Stimulated activated naive CD8-positive, alpha-beta T cell treated with anti-CD3 and anti-CD28 coated beads, Interleukin-15, Interleukin-2, amounts not matched to agents 100 ng/mL and 50 ng/mL, for 24 hours (primary cell): ENCODE results near the gene EEIG1.

Source experiments
- H3K27ac Mint-ChIP-seq: one replicate; pipeline ENCODE4 v1.8.0; 2021; ENCODE audit warnings: mild to moderate bottlenecking, mixed read lengths
- H3K27me3 Mint-ChIP-seq: one replicate; pipeline ENCODE4 v1.8.0; 2021; ENCODE audit warnings: mixed read lengths
- H3K36me3 Mint-ChIP-seq: one replicate; pipeline ENCODE4 v1.8.0; 2021; ENCODE audit warnings: low read depth, mixed read lengths
- H3K4me1 Mint-ChIP-seq: one replicate; pipeline ENCODE4 v1.8.0; 2021; ENCODE audit warnings: low read depth, mixed read lengths
- H3K4me3 Mint-ChIP-seq: one replicate; pipeline ENCODE4 v1.8.0; 2021; ENCODE audit warnings: mild to moderate bottlenecking, mixed read lengths
- H3K9me3 Mint-ChIP-seq: one replicate; pipeline ENCODE4 v1.8.0; 2021; ENCODE audit warnings: mixed read lengths

Gene EEIG1

DNA sequence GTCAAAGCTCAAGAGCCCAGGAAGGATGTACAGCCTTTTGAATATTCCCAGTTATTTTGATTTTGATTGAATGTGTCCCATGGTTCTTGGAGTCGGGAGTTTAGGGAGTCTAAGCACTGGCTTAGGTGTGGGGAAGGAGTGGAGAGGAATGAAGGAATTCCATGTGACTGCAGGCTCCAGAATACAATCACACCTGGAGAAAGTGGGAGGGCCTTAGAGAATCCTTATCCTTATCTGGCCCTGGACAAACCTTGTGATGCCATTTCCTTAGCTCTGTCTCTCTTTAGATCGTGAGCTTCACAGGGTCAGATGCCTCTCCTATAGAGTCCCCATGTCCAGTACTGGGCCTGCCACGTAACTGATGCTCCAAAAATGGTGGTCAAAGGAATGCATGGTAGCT lies 4.2 kb upstream of the EEIG1 start:
- peaks cover 40% of the 10 kb centered on the region for H3K4me1 Mint-ChIP-seq
- no peaks in the 10 kb centered on the region for H3K27me3 Mint-ChIP-seq
- H3K36me3 Mint-ChIP-seq, result no peaks in the 10 kb centered on the region
- H3K27ac Mint-ChIP-seq, result no peak overlapping the region
- no peak overlapping the region for H3K4me3 Mint-ChIP-seq
- no peaks in the 10 kb centered on the region for H3K9me3 Mint-ChIP-seq

- peak overlapping the region; percentile 86 for H3K27ac Mint-ChIP-seq
- H3K4me3 Mint-ChIP-seq, result peak overlapping the region; percentile 2
- no peaks in the 10 kb centered on the region for H3K36me3 Mint-ChIP-seq
- no peaks in the 10 kb centered on the region for H3K9me3 Mint-ChIP-seq
- no peaks in the 10 kb centered on the region for H3K27me3 Mint-ChIP-seq
- H3K4me1 Mint-ChIP-seq, result peaks cover 44% of the 10 kb centered on the region
These were observed 3.1 kb upstream of the EEIG1 start for GRCh38 chr9:127983847-127984289.

GRCh38 chr9:127982912-127983311 lies 2.1 kb upstream of the EEIG1 start:
- Mint-ChIP-seq H3K9me3 (no peaks in the 10 kb centered on the region), H3K27me3 (no peaks in the 10 kb centered on the region), H3K27ac (peak overlapping the region; percentile 86), H3K4me3 (peak overlapping the region; percentile 41), H3K4me1 (peaks cover 49% of the 10 kb centered on the region), H3K36me3 (no peaks in the 10 kb centered on the region)

- Mint-ChIP-seq H3K9me3 (no peaks in the 10 kb centered on the region), H3K4me3 (peak overlapping the region; percentile 88), H3K4me1 (peaks cover 56% of the 10 kb centered on the region), H3K27ac (peak overlapping the region; percentile 96), H3K27me3 (no peaks in the 10 kb centered on the region), H3K36me3 (no peaks in the 10 kb centered on the region)
These were observed 851 bp upstream of the EEIG1 start for GRCh38 chr9:127981559-127982121.

- H3K9me3 Mint-ChIP-seq, result no peaks in the 10 kb centered on the region
- peak overlapping the region; percentile 93 for H3K4me3 Mint-ChIP-seq
- H3K27ac Mint-ChIP-seq, result peak overlapping the region; percentile 87
- H3K4me1 Mint-ChIP-seq, result peaks cover 70% of the 10 kb centered on the region
- no peaks in the 10 kb centered on the region for H3K27me3 Mint-ChIP-seq
- peaks cover 6% of the 10 kb centered on the region for H3K36me3 Mint-ChIP-seq
These were observed 606 bp downstream of the EEIG1 start for GRCh38 chr9:127980060-127980705.

GRCh38 chr9:127979333-127980059 lies 1.3 kb downstream of the EEIG1 start:
- Mint-ChIP-seq H3K4me1 (peaks cover 73% of the 10 kb centered on the region), H3K27ac (peak overlapping the region; percentile 87), H3K36me3 (peaks cover 6% of the 10 kb centered on the region), H3K27me3 (no peaks in the 10 kb centered on the region), H3K9me3 (no peaks in the 10 kb centered on the region), H3K4me3 (peak overlapping the region; percentile 93)

- peaks cover 77% of the 10 kb centered on the region for H3K4me1 Mint-ChIP-seq
- H3K4me3 Mint-ChIP-seq, result peak overlapping the region; percentile 93
- peaks cover 6% of the 10 kb centered on the region for H3K36me3 Mint-ChIP-seq
- H3K27ac Mint-ChIP-seq, result peak overlapping the region; percentile 82
- H3K9me3 Mint-ChIP-seq, result no peaks in the 10 kb centered on the region
- H3K27me3 Mint-ChIP-seq, result no peaks in the 10 kb centered on the region
These were observed 1.8 kb downstream of the EEIG1 start for GRCh38 chr9:127979015-127979332.

GRCh38 chr9:127977884-127978647 lies 2.7 kb downstream of the EEIG1 start:
- peaks cover 6% of the 10 kb centered on the region for H3K36me3 Mint-ChIP-seq

GRCh38 chr9:127977009-127977883 lies 3.5 kb downstream of the EEIG1 start:
- Mint-ChIP-seq H3K27ac (peak overlapping the region; percentile 95), H3K4me3 (peak overlapping the region; percentile 93), H3K27me3 (no peaks in the 10 kb centered on the region), H3K4me1 (peaks cover 77% of the 10 kb centered on the region), H3K9me3 (no peaks in the 10 kb centered on the region), H3K36me3 (peaks cover 6% of the 10 kb centered on the region)

More at GRCh38 chr9:127977884-127978647, 2.7 kb downstream of the EEIG1 start:
- peak overlapping the region; percentile 93 for H3K4me3 Mint-ChIP-seq
- H3K27me3 Mint-ChIP-seq, result no peaks in the 10 kb centered on the region
- H3K9me3 Mint-ChIP-seq, result no peaks in the 10 kb centered on the region
- H3K4me1 Mint-ChIP-seq, result peaks cover 77% of the 10 kb centered on the region
- H3K27ac Mint-ChIP-seq, result peak overlapping the region; percentile 95

DNA sequence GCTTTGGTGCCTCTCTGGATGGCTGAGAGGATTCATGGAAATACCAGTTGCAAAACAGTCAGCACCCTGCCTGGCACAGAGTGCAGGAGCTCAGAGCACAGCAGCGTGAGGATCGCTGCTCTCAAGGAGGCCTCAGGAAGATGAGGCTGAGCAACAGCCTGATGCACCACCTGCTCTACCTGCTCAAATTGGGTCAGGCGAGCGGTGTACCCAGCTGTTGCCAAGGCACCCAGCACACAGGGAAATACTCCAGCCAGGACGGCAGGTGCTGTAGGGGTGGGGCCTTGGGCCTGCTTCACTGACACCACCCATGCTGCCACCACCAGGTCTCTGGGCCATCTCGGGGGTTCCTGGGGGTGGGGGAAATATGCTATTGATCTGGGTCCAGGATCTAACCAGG lies 4.3 kb downstream of the EEIG1 start:
- H3K4me3 Mint-ChIP-seq, result peak overlapping the region; percentile 93
- no peaks in the 10 kb centered on the region for H3K27me3 Mint-ChIP-seq
- H3K27ac Mint-ChIP-seq, result peak overlapping the region; percentile 95
- peaks cover 77% of the 10 kb centered on the region for H3K4me1 Mint-ChIP-seq
- no peaks in the 10 kb centered on the region for H3K9me3 Mint-ChIP-seq
- H3K36me3 Mint-ChIP-seq, result peaks cover 6% of the 10 kb centered on the region

DNA sequence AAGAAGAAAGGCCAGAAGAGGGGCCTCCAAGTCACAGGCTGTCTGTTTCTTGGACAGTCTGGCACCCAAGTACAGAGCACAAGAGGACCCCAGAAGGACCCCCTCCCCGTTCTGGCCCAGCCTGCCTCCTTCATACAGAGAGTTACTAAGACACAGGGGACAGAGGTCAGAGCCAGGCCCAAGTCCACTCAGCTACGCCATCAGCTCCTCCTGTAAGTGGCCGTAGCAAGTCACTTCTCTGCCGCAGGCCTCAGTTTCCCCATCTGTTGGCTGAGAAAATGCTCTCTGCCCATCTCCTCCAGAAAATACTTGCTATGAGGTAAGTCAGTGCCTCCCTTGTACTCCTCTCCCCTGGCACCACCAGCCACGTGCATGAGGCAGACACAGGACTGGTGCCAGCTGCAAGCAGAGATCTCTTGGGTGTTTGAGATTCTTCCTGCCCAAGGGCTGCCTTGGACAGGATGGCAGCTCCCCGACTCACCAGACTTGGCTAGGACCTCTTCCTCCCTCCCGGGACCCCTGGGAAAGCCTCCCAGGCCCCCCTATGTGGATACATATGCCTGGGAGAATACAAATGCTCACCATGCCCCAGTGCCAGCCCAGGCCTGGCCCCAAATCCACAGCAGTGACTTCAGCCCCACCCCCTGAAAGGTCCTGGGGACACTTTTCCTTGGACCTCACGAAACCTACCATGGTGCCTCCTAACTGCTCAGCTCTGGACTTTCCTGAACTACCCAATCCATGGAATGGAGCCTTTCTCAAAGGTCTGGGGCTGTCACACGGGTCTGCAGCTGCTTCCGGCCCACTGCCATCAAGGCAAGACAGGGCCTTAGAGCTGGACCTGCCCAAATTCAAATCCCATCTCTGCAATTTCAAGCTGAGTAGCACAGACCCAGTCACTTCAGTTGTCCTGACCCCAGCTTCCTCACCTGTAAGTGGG lies 5.1 kb downstream of the EEIG1 start:
- Mint-ChIP-seq H3K27ac (peak overlapping the region; percentile 95), H3K4me3 (peak overlapping the region; percentile 93), H3K36me3 (peaks cover 6% of the 10 kb centered on the region), H3K4me1 (peaks cover 81% of the 10 kb centered on the region), H3K27me3 (no peaks in the 10 kb centered on the region), H3K9me3 (no peaks in the 10 kb centered on the region)

DNA sequence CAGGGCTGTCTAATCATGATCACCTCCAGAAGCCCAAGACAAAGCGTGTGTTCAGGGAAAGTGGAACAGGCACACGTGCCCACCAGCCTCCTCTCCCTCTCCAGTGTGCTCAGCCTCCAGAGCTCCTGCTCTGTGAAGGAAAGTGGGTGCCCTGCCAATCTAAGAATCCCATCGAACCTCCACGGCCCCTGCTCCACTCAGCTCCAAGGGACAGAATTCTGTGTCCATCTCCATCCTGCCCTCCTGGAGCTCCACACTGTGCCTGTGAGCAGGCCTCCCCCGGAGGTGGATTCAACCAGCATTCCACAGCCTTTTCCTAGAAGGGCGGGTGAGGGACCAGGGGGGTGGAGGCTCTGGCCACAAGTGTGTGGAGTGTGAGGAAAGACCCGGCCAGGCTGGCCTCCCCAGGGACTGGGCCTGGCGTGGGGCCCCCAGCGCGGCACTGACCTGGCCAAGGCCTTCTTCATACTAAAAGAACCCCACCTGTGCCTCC lies 6.0 kb downstream of the EEIG1 start:
- peak overlapping the region; percentile 95 for H3K27ac Mint-ChIP-seq
- peak overlapping the region; percentile 93 for H3K4me3 Mint-ChIP-seq
- H3K36me3 Mint-ChIP-seq, result peaks cover 6% of the 10 kb centered on the region
- no peaks in the 10 kb centered on the region for H3K9me3 Mint-ChIP-seq
- H3K4me1 Mint-ChIP-seq, result peaks cover 89% of the 10 kb centered on the region
- no peaks in the 10 kb centered on the region for H3K27me3 Mint-ChIP-seq
